ENCODE measurements around the gene ZBTB25.

The ZBTB25 gene

GRCh38 chr14:64438181-64438841 is 65.3 kb downstream of the ZBTB25 start:
- no peaks in the 10 kb centered on the region for H3K9me3 ChIP-seq (ENCODE audit: insufficient read depth, low read length)
- TF ChIP-seq CTCF (IDR thresholded peaks at IDR 0.05; ENCODE audit: insufficient read depth, low read length, poor library complexity, severe bottlenecking) (no peak), EZH2phosphoT487 (conservative IDR thresholded peaks at IDR 0.05; ENCODE audit: low read length) (no peak)
- no peaks in the 10 kb centered on the region for H3K27me3 ChIP-seq (ENCODE audit: low read length)
- H3K79me2 ChIP-seq (ENCODE audit: insufficient read depth, low read length) = no peaks in the 10 kb centered on the region
- no peak overlapping the region for H3K4me3 ChIP-seq (ENCODE audit: insufficient read depth, low read length, poor library complexity, severe bottlenecking)
- H3K9ac ChIP-seq (ENCODE audit: low read length) = no peak overlapping the region
- no peaks in the 10 kb centered on the region for H3K9me2 ChIP-seq (replicated peaks; ENCODE audit: insufficient read depth, low read length)
- no peak overlapping the region for H3K4me2 ChIP-seq (ENCODE audit: low read depth, low read length, poor library complexity, severe bottlenecking)
- H3K36me3 ChIP-seq (ENCODE audit: low read length) = peaks cover 39% of the 10 kb centered on the region
- H4K20me1 ChIP-seq (ENCODE audit: low read depth, low read length) = no peaks in the 10 kb centered on the region
- H3K27ac ChIP-seq (ENCODE audit: low read depth, low read length) = no peak overlapping the region
- no peak overlapping the region for H2AFZ ChIP-seq (ENCODE audit: low read depth, low read length, severe bottlenecking)
- no peaks in the 10 kb centered on the region for H3F3A ChIP-seq (ENCODE audit: insufficient read depth)

DNA sequence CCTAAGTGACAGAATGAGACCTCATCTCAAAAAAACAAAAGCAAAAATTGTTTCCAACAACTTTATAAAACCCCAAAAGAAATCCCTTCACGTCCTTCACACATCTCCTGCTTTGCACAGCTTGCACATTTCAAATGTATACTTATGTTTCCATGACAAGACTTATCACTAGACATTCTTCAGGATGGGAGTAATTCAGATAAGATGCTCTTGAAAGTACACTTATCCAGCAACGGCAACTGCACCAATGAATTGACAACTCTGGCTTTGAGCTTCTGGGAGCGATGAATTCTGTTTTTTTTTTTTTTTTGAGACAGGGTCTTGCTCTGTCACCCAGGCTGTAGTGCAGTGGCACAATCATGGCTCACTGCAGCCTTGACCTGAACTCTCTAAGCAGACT is 69.1 kb downstream of the ZBTB25 start:
- Histone ChIP-seq H3F3A (ENCODE audit: insufficient read depth) (peaks cover 4% of the 10 kb centered on the region; the same call in 1 of the 2 replicates), H3K79me2 (ENCODE audit: insufficient read depth, low read length) (no peaks in the 10 kb centered on the region), H3K36me3 (ENCODE audit: low read length) (peaks cover 51% of the 10 kb centered on the region), H3K4me3 (ENCODE audit: insufficient read depth, low read length, poor library complexity, severe bottlenecking) (no peak overlapping the region), H3K9me3 (ENCODE audit: insufficient read depth, low read length) (no peaks in the 10 kb centered on the region), H3K27me3 (ENCODE audit: low read length) (no peaks in the 10 kb centered on the region), H4K20me1 (ENCODE audit: low read depth, low read length) (no peaks in the 10 kb centered on the region), H3K9ac (ENCODE audit: low read length) (no peak overlapping the region), H3K4me2 (ENCODE audit: low read depth, low read length, poor library complexity, severe bottlenecking) (no peak overlapping the region), H2AFZ (ENCODE audit: low read depth, low read length, severe bottlenecking) (no peak overlapping the region), H3K9me2 (replicated peaks; ENCODE audit: insufficient read depth, low read length) (no peaks in the 10 kb centered on the region), H3K27ac (ENCODE audit: low read depth, low read length) (no peak overlapping the region)
- TF ChIP-seq EZH2phosphoT487 (conservative IDR thresholded peaks at IDR 0.05; ENCODE audit: low read length) (no peak), CTCF (IDR thresholded peaks at IDR 0.05; ENCODE audit: insufficient read depth, low read length, poor library complexity, severe bottlenecking) (no peak)

GRCh38 chr14:64423987-64424386 is 79.7 kb downstream of the ZBTB25 start:
- no peaks in the 10 kb centered on the region for H4K20me1 ChIP-seq (ENCODE audit: low read depth, low read length)
- H3K4me3 ChIP-seq (ENCODE audit: insufficient read depth, low read length, poor library complexity, severe bottlenecking) = no peak overlapping the region
- H2AFZ ChIP-seq (ENCODE audit: low read depth, low read length, severe bottlenecking) = no peak overlapping the region
- no peaks in the 10 kb centered on the region for H3K27me3 ChIP-seq (ENCODE audit: low read length)
- peaks cover 42% of the 10 kb centered on the region; the same call in 1 of the 2 replicates for H3K36me3 ChIP-seq (ENCODE audit: low read length)
- H3K9me3 ChIP-seq (ENCODE audit: insufficient read depth, low read length) = no peaks in the 10 kb centered on the region
- no peak overlapping the region for H3K4me2 ChIP-seq (ENCODE audit: low read depth, low read length, poor library complexity, severe bottlenecking)
- H3K27ac ChIP-seq (ENCODE audit: low read depth, low read length) = no peak overlapping the region
- no peak overlapping the region for H3K9ac ChIP-seq (ENCODE audit: low read length)
- H3F3A ChIP-seq (ENCODE audit: insufficient read depth) = no peaks in the 10 kb centered on the region
- no peaks in the 10 kb centered on the region for H3K79me2 ChIP-seq (ENCODE audit: insufficient read depth, low read length)
- TF ChIP-seq EZH2phosphoT487 (conservative IDR thresholded peaks at IDR 0.05; ENCODE audit: low read length) (no peak), CTCF (IDR thresholded peaks at IDR 0.05; ENCODE audit: insufficient read depth, low read length, poor library complexity, severe bottlenecking) (no peak)
- H3K9me2 ChIP-seq (replicated peaks; ENCODE audit: insufficient read depth, low read length) = no peaks in the 10 kb centered on the region
